GM23338 (cell line): ENCODE data around the gene PIGV. TPM values are rescaled to one million over a fixed set of nuclear protein-coding genes. Genes with fewer than 3 reads are reported as not detected.

Experiments used
- ATAC-seq: fragments of 200-7000 bp; cut with Tn5 transposase; 3 replicates; pipeline ENCODE4 v1.9.1; 2020
- DNase-seq: peaks from one replicate; pipeline ENCODE4 v3.0.0-alpha.2; 2015; ENCODE audit warnings: low spot score
- H2AFZ ChIP-seq: fragments of 200-600 bp; sonication (generic); 2 replicates; pipeline ENCODE4 v1.8.0; 2016; ENCODE audit warnings: antibody characterized with exemption, mild to moderate bottlenecking, moderate library complexity
- H3F3A ChIP-seq: fragments of 200-600 bp; sonication (generic); replicated peaks from 2 replicates; pipeline ENCODE4 v1.8.0; 2017; ENCODE audit warnings: antibody characterized with exemption, mixed run types, low read depth
- H3K27ac ChIP-seq: fragments of 200-600 bp; sonication (generic); 2 replicates; pipeline ENCODE4 v1.6.1; 2016; ENCODE audit warnings: low read depth
- H3K27me3 ChIP-seq: fragments of 200-600 bp; sonication (generic); 2 replicates; pipeline ENCODE4 v1.8.0; 2016; ENCODE audit warnings: mild to moderate bottlenecking, mixed run types, moderate library complexity; ENCODE audit not compliant: insufficient read depth
- H3K36me3 ChIP-seq: fragments of 200-600 bp; sonication (generic); 2 replicates; pipeline ENCODE4 v1.8.0; 2016; ENCODE audit warnings: mild to moderate bottlenecking; ENCODE audit not compliant: insufficient read depth
- H3K4me1 ChIP-seq: fragments of 200-600 bp; sonication (generic); 2 replicates; pipeline ENCODE4 v1.8.0; 2016; ENCODE audit warnings: mild to moderate bottlenecking, moderate library complexity; ENCODE audit not compliant: insufficient read depth
- H3K4me2 ChIP-seq: fragments of 200-600 bp; sonication (generic); 2 replicates; pipeline ENCODE4 v1.7.1; 2017; ENCODE audit warnings: mixed run types
- H3K4me3 ChIP-seq: fragments of 200-600 bp; sonication (generic); 2 replicates; pipeline ENCODE4 v1.6.1; 2016; ENCODE audit warnings: mixed run types
- H3K79me2 ChIP-seq: fragments of 200-600 bp; sonication (generic); replicated peaks from 2 replicates; pipeline ENCODE4 v1.8.0; 2017; ENCODE audit warnings: mild to moderate bottlenecking; ENCODE audit not compliant: insufficient read depth
- H3K9me2 ChIP-seq: fragments of 200-600 bp; sonication (generic); 2 replicates; pipeline ENCODE4 v1.8.0; 2017; ENCODE audit not compliant: insufficient read depth
- H4K20me1 ChIP-seq: fragments of 200-600 bp; sonication (generic); replicated peaks from 2 replicates; pipeline ENCODE4 v1.8.0; 2017; ENCODE audit warnings: mild to moderate bottlenecking; ENCODE audit not compliant: insufficient read depth
- H3K27ac Mint-ChIP-seq: 2 replicates; pipeline ENCODE4 v1.8.0; 2020; ENCODE audit warnings: inconsistent platforms, mild to moderate bottlenecking, moderate library complexity, mixed read lengths
- H3K27me3 Mint-ChIP-seq: 3 replicates; pipeline ENCODE4 v1.8.0; 2022; ENCODE audit warnings: low read depth, mild to moderate bottlenecking, moderate library complexity, mixed read lengths, inconsistent platforms; ENCODE audit not compliant: insufficient read depth, poor library complexity
- H3K36me3 Mint-ChIP-seq: 3 replicates; pipeline ENCODE4 v1.8.0; 2021; ENCODE audit warnings: low read depth, mild to moderate bottlenecking, inconsistent platforms, moderate library complexity, mixed read lengths
- H3K4me1 Mint-ChIP-seq: 3 replicates; pipeline ENCODE4 v1.8.0; 2020; ENCODE audit warnings: mild to moderate bottlenecking, inconsistent platforms, mixed read lengths
- H3K4me3 Mint-ChIP-seq: 3 replicates; pipeline ENCODE4 v1.8.0; 2021; ENCODE audit warnings: moderate library complexity, mild to moderate bottlenecking, inconsistent platforms, mixed read lengths
- H3K9me3 Mint-ChIP-seq: 3 replicates; pipeline ENCODE4 v1.8.0; 2020; ENCODE audit warnings: moderate library complexity, mild to moderate bottlenecking, inconsistent platforms, mixed read lengths
- CREB1 ChIP-seq: fragments of 250-450 bp; sonication (Bioruptor Pico); IDR thresholded peaks from 2 replicates; pipeline ENCODE4 v1.5.0; 2020; ENCODE audit warnings: low read depth, mild to moderate bottlenecking, moderate library complexity
- ETS1 ChIP-seq: IDR thresholded peaks from 2 replicates; pipeline ENCODE4 v1.6.1; 2016; ENCODE audit warnings: antibody characterized with exemption
- EZH2 ChIP-seq: fragments of 200-600 bp; sonication (generic); IDR thresholded peaks from one replicate; pipeline ENCODE4 v1.8.0; 2017; ENCODE audit warnings: antibody characterized with exemption, mild to moderate bottlenecking, low read depth; ENCODE audit not compliant: unreplicated experiment
- JUNB ChIP-seq: IDR thresholded peaks from one replicate; pipeline ENCODE4 v1.6.1; 2016; ENCODE audit warnings: antibody characterized with exemption; ENCODE audit not compliant: unreplicated experiment
- NANOG ChIP-seq: IDR thresholded peaks from 2 replicates; pipeline ENCODE4 v1.6.1; 2016; ENCODE audit warnings: antibody characterized with exemption, borderline replicate concordance
- POLR2AphosphoS5 ChIP-seq: IDR thresholded peaks from 2 replicates; pipeline ENCODE4 v1.6.1; 2016; ENCODE audit warnings: antibody characterized with exemption, low read depth
- STAT1 ChIP-seq: IDR thresholded peaks from one replicate; pipeline ENCODE4 v1.6.1; 2016; ENCODE audit warnings: antibody characterized with exemption; ENCODE audit not compliant: unreplicated experiment
- ZNF331 ChIP-seq: fragments of 250-450 bp; sonication (Bioruptor Pico); IDR thresholded peaks from 2 replicates; pipeline ENCODE4 v1.5.0; 2020; ENCODE audit warnings: low read depth, mild to moderate bottlenecking, moderate library complexity
- polyA plus RNA-seq: library from polyadenylated mRNA; unstranded; fragments of >200 nt; fragmentation: Nextera tagmentation; extraction: Ambion mirVana; gene quantifications from 2 replicates; pipeline ENCODE4 v1.2.1, GENCODE V29; 2016
- total RNA-seq: library from RNA; depleted of rRNA; stranded (reverse); fragments of >200 nt; shearing (Covaris generic); gene quantifications from 2 replicates; pipeline ENCODE4 v1.2.3, GENCODE V29; 2014
- TF ChIP-seq, protein P1 (sequence below): fragments of 250-450 bp; sonication (Bioruptor Pico); IDR thresholded peaks from 2 replicates; pipeline ENCODE4 v1.5.0; 2020; ENCODE audit warnings: mild to moderate bottlenecking, moderate library complexity
- TF ChIP-seq, protein P2 (sequence below): IDR thresholded peaks from one replicate; pipeline ENCODE4 v1.6.1; 2018; ENCODE audit warnings: antibody characterized with exemption; ENCODE audit not compliant: unreplicated experiment

PIGV gene
- total and polyA plus RNA-seq, 2 experiments from 2014 or later = 4.5 to 12.6 TPM

DNA sequence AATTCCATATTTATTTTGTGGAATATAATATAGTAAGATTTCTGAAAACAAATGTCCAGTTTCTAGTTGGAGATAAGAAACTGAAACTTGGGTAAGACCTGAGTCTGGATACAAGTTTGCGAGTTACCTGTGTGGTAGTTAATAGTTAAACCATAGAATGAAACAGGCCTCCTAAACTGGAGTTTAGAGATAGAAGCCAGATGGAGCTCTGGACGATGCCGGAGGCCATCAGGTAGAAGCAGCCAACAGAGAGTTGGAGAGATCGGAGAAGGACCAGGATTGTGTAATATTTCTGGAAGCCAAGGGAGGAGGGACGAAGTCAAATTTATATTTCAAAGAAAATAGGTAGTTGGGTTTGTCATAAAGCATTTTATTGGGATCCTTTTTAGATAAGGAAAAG, 46.8 kb upstream of the PIGV start:
- Mint-ChIP-seq H3K4me3 (no peak overlapping the region), H3K27ac (no peak overlapping the region), H3K9me3 (no peaks in the 10 kb centered on the region), H3K27me3 (peaks cover 8% of the 10 kb centered on the region), H3K36me3 (peaks cover 75% of the 10 kb centered on the region), H3K4me1 (peaks cover 26% of the 10 kb centered on the region)
- no peak overlapping the region for H3K4me3 ChIP-seq
- H3K4me2 ChIP-seq = no peak overlapping the region
- no peaks in the 10 kb centered on the region for H3K9me2 ChIP-seq
- H3K36me3 ChIP-seq = peaks cover 34% of the 10 kb centered on the region
- peaks cover 12% of the 10 kb centered on the region for H3K4me1 ChIP-seq
- no peak overlapping the region for H2AFZ ChIP-seq
- H4K20me1 ChIP-seq = peaks cover 49% of the 10 kb centered on the region
- H3F3A ChIP-seq = 0 out of 2 replicates have a peak, but pooled peaks cover 6% of the 10 kb centered on the region
- no peaks in the 10 kb centered on the region for H3K27me3 ChIP-seq
- H3K27ac ChIP-seq = no peak overlapping the region
- H3K79me2 ChIP-seq = peaks cover 76% of the 10 kb centered on the region
- TF ChIP-seq CREB1 (CRISPR knock-in tag) (no peak), POLR2AphosphoS5 (no peak), ETS1 (no peak), EZH2 (no peak), NANOG (no peak), STAT1 (no peak), JUNB (no peak), ZNF331 (CRISPR knock-in tag) (no peak)
- TF ChIP-seq, protein P1, sequence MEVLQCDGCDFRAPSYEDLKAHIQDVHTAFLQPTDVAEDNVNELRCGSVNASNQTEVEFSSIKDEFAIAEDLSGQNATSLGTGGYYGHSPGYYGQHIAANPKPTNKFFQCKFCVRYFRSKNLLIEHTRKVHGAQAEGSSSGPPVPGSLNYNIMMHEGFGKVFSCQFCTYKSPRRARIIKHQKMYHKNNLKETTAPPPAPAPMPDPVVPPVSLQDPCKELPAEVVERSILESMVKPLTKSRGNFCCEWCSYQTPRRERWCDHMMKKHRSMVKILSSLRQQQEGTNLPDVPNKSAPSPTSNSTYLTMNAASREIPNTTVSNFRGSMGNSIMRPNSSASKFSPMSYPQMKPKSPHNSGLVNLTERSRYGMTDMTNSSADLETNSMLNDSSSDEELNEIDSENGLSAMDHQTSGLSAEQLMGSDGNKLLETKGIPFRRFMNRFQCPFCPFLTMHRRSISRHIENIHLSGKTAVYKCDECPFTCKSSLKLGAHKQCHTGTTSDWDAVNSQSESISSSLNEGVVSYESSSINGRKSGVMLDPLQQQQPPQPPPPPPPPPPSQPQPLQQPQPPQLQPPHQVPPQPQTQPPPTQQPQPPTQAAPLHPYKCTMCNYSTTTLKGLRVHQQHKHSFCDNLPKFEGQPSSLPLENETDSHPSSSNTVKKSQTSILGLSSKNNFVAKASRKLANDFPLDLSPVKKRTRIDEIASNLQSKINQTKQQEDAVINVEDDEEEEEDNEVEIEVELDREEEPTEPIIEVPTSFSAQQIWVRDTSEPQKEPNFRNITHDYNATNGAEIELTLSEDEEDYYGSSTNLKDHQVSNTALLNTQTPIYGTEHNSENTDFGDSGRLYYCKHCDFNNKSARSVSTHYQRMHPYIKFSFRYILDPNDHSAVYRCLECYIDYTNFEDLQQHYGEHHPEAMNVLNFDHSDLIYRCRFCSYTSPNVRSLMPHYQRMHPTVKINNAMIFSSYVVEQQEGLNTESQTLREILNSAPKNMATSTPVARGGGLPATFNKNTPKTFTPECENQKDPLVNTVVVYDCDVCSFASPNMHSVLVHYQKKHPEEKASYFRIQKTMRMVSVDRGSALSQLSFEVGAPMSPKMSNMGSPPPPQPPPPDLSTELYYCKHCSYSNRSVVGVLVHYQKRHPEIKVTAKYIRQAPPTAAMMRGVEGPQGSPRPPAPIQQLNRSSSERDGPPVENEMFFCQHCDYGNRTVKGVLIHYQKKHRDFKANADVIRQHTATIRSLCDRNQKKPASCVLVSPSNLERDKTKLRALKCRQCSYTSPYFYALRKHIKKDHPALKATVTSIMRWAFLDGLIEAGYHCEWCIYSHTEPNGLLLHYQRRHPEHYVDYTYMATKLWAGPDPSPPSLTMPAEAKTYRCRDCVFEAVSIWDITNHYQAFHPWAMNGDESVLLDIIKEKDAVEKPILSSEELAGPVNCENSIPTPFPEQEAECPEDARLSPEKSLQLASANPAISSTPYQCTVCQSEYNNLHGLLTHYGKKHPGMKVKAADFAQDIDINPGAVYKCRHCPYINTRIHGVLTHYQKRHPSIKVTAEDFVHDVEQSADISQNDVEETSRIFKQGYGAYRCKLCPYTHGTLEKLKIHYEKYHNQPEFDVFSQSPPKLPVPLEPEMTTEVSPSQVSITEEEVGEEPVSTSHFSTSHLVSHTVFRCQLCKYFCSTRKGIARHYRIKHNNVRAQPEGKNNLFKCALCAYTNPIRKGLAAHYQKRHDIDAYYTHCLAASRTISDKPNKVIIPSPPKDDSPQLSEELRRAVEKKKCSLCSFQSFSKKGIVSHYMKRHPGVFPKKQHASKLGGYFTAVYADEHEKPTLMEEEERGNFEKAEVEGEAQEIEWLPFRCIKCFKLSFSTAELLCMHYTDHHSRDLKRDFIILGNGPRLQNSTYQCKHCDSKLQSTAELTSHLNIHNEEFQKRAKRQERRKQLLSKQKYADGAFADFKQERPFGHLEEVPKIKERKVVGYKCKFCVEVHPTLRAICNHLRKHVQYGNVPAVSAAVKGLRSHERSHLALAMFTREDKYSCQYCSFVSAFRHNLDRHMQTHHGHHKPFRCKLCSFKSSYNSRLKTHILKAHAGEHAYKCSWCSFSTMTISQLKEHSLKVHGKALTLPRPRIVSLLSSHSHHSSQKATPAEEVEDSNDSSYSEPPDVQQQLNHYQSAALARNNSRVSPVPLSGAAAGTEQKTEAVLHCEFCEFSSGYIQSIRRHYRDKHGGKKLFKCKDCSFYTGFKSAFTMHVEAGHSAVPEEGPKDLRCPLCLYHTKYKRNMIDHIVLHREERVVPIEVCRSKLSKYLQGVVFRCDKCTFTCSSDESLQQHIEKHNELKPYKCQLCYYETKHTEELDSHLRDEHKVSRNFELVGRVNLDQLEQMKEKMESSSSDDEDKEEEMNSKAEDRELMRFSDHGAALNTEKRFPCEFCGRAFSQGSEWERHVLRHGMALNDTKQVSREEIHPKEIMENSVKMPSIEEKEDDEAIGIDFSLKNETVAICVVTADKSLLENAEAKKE (CRISPR knock-in tag) = no peak
- TF ChIP-seq, protein P2, sequence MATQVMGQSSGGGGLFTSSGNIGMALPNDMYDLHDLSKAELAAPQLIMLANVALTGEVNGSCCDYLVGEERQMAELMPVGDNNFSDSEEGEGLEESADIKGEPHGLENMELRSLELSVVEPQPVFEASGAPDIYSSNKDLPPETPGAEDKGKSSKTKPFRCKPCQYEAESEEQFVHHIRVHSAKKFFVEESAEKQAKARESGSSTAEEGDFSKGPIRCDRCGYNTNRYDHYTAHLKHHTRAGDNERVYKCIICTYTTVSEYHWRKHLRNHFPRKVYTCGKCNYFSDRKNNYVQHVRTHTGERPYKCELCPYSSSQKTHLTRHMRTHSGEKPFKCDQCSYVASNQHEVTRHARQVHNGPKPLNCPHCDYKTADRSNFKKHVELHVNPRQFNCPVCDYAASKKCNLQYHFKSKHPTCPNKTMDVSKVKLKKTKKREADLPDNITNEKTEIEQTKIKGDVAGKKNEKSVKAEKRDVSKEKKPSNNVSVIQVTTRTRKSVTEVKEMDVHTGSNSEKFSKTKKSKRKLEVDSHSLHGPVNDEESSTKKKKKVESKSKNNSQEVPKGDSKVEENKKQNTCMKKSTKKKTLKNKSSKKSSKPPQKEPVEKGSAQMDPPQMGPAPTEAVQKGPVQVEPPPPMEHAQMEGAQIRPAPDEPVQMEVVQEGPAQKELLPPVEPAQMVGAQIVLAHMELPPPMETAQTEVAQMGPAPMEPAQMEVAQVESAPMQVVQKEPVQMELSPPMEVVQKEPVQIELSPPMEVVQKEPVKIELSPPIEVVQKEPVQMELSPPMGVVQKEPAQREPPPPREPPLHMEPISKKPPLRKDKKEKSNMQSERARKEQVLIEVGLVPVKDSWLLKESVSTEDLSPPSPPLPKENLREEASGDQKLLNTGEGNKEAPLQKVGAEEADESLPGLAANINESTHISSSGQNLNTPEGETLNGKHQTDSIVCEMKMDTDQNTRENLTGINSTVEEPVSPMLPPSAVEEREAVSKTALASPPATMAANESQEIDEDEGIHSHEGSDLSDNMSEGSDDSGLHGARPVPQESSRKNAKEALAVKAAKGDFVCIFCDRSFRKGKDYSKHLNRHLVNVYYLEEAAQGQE = no peak
- no peak for DNase-seq
- no peak for ATAC-seq
